Neural cell (in vitro differentiated cells): ENCODE results near the gene CCDC60. TPM values are rescaled to one million over a fixed set of nuclear protein-coding genes. Genes with fewer than 3 reads are reported as not detected.

Experiments
- H2AFZ ChIP-seq: fragments of 200-600, 300-800 bp; sonication (generic), shearing (Covaris generic); 2 replicates; pipeline ENCODE4 v1.6.0; 2014; ENCODE audit warnings: low read depth, mild to moderate bottlenecking, antibody characterized with exemption, low read length, moderate library complexity
- H3F3A ChIP-seq: fragments of 200-600 bp; shearing (Covaris generic); 2 replicates; pipeline ENCODE4 v1.6.1; 2016; ENCODE audit warnings: mild to moderate bottlenecking, moderate library complexity, mixed read lengths, antibody characterized with exemption, low read length; ENCODE audit not compliant: insufficient read depth, poor library complexity, severe bottlenecking
- H3K27ac ChIP-seq: fragments of 200-600, 300-800 bp; sonication (generic), shearing (Covaris generic); 2 replicates; pipeline ENCODE4 v1.5.1; 2014; ENCODE audit warnings: mild to moderate bottlenecking, low read length, moderate library complexity
- H3K27me3 ChIP-seq: fragments of 300-800, 200-600 bp; sonication (generic), shearing (Covaris generic); 2 replicates; pipeline ENCODE4 v1.6.0; 2014; ENCODE audit warnings: mild to moderate bottlenecking, low read depth, low read length, moderate library complexity; ENCODE audit not compliant: insufficient read depth
- H3K36me3 ChIP-seq: fragments of 300-800, 200-600 bp; sonication (generic), shearing (Covaris generic); 2 replicates; pipeline ENCODE4 v1.5.1; 2014; ENCODE audit warnings: mild to moderate bottlenecking, antibody characterized with exemption, low read length, moderate library complexity; ENCODE audit not compliant: insufficient read depth
- H3K4me2 ChIP-seq: fragments of 300-800, 200-600 bp; sonication (generic), shearing (Covaris generic); 2 replicates; pipeline ENCODE4 v1.6.0; 2014; ENCODE audit warnings: mild to moderate bottlenecking, low read length
- H3K4me3 ChIP-seq: fragments of 300-800, 200-600 bp; sonication (generic), shearing (Covaris generic); 2 replicates; pipeline ENCODE4 v1.5.1; 2014; ENCODE audit warnings: mild to moderate bottlenecking, low read length, moderate library complexity
- H3K79me2 ChIP-seq: fragments of 200-600 bp; shearing (Covaris generic); replicated peaks from 2 replicates; pipeline ENCODE4 v1.6.0; 2014; ENCODE audit warnings: mild to moderate bottlenecking, low read length, moderate library complexity; ENCODE audit not compliant: insufficient read depth
- H3K9ac ChIP-seq: fragments of 300-800, 200-600 bp; sonication (generic), shearing (Covaris generic); 2 replicates; pipeline ENCODE4 v1.6.1; 2016; ENCODE audit warnings: mild to moderate bottlenecking, low read length, mixed read lengths
- H3K9me2 ChIP-seq: fragments of 200-600 bp; shearing (Covaris generic); 2 replicates; pipeline ENCODE4 v1.6.1; 2016; ENCODE audit warnings: mild to moderate bottlenecking, low read length, mixed read lengths; ENCODE audit not compliant: insufficient read depth
- H3K9me3 ChIP-seq: fragments of 200-600, 300-800 bp; sonication (generic), shearing (Covaris generic); 2 replicates; pipeline ENCODE4 v1.6.1; 2016; ENCODE audit warnings: mild to moderate bottlenecking, mixed run types, low read length, moderate library complexity, mixed read lengths
- H4K20me1 ChIP-seq: fragments of 200-600 bp; shearing (Covaris generic); 2 replicates; pipeline ENCODE4 v1.6.1; 2016; ENCODE audit warnings: mild to moderate bottlenecking, mixed run types; ENCODE audit not compliant: insufficient read depth
- EP300 ChIP-seq: fragments of 450-650 bp; conservative IDR thresholded peaks from 2 replicates; pipeline ENCODE4 v1.6.1; 2014; ENCODE audit warnings: antibody characterized with exemption, mild to moderate bottlenecking, moderate library complexity; ENCODE audit not compliant: poor library complexity, severe bottlenecking
- EZH2 ChIP-seq: fragments of 200-600, 300-800 bp; shearing (Covaris generic), sonication (generic); IDR thresholded peaks from 2 replicates; pipeline ENCODE4 v1.6.1; 2014; ENCODE audit warnings: antibody characterized with exemption, low read length, borderline replicate concordance, mild to moderate bottlenecking; ENCODE audit not compliant: insufficient read depth, poor library complexity, severe bottlenecking
- MXI1 ChIP-seq: fragments of 450-650 bp; conservative IDR thresholded peaks from 2 replicates; pipeline ENCODE4 v1.6.1; 2014; ENCODE audit warnings: antibody characterized with exemption, mild to moderate bottlenecking; ENCODE audit not compliant: poor library complexity, severe bottlenecking
- POLR2AphosphoS5 ChIP-seq: IDR thresholded peaks from 2 replicates; pipeline ENCODE4 v1.6.1; 2012
- RAD21 ChIP-seq: fragments of 450-650 bp; conservative IDR thresholded peaks from 2 replicates; pipeline ENCODE4 v1.6.1; 2014; ENCODE audit warnings: antibody characterized with exemption, mild to moderate bottlenecking, moderate library complexity
- SMC3 ChIP-seq: fragments of 450-650 bp; conservative IDR thresholded peaks from 2 replicates; pipeline ENCODE4 v1.6.1; 2014; ENCODE audit warnings: antibody characterized with exemption, mild to moderate bottlenecking, moderate library complexity; ENCODE audit not compliant: poor library complexity
- TAF1 ChIP-seq: IDR thresholded peaks from 2 replicates; pipeline ENCODE4 v1.6.1; 2012; ENCODE audit warnings: low read depth
- polyA plus RNA-seq: library from polyadenylated mRNA; depleted of rRNA; stranded (reverse); fragments of >200 nt; gene quantifications from 2 replicates; pipeline ENCODE4 v1.2.3, GENCODE V29; 2014
- TF ChIP-seq, protein P1 (sequence below): fragments of 450-650 bp; IDR thresholded peaks from 2 replicates; pipeline ENCODE4 v1.5.1; 2014; ENCODE audit warnings: antibody characterized with exemption, mild to moderate bottlenecking, moderate library complexity; ENCODE audit not compliant: poor library complexity, severe bottlenecking
- TF ChIP-seq, protein P2 (sequence below): IDR thresholded peaks from 2 replicates; pipeline ENCODE4 v1.6.1; 2012; ENCODE audit warnings: borderline replicate concordance

Gene CCDC60
- polyA plus RNA-seq, 1 donor from 2014 or later = not detected

DNA sequence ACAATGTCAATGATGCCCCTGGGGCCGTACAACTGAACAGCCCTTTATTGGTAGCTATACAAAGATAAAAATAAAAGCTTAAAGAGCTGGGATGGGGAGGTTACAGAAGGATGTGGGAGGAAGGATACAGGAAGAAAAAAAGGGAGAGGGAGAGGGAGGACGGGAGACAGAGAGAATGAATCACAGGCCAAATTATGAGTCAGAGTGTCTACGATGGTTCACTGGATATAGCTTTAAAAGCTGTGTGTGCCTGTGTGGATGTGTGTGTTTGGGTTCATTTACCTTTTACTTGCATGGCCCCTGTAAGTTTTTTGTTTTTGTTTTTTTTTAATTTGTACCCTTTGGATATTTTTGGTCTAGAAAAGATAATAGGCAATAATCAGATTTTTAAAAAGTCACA lies 111.9 kb downstream of the CCDC60 start:
- H3K27ac ChIP-seq = no peak overlapping the region
- no peaks in the 10 kb centered on the region for H3K9me2 ChIP-seq
- H3K4me2 ChIP-seq = no peak overlapping the region
- H3K4me3 ChIP-seq = no peak overlapping the region
- no peaks in the 10 kb centered on the region for H3K79me2 ChIP-seq
- no peaks in the 10 kb centered on the region for H4K20me1 ChIP-seq
- H3K27me3 ChIP-seq = no peaks in the 10 kb centered on the region
- H3K36me3 ChIP-seq = no peaks in the 10 kb centered on the region
- no peak overlapping the region for H2AFZ ChIP-seq
- H3K9me3 ChIP-seq = no peaks in the 10 kb centered on the region
- TF ChIP-seq SMC3 (no peak), POLR2AphosphoS5 (no peak), MXI1 (no peak), RAD21 (no peak), EP300 (no peak), EZH2 (no peak), TAF1 (no peak)
- TF ChIP-seq, protein P1, sequence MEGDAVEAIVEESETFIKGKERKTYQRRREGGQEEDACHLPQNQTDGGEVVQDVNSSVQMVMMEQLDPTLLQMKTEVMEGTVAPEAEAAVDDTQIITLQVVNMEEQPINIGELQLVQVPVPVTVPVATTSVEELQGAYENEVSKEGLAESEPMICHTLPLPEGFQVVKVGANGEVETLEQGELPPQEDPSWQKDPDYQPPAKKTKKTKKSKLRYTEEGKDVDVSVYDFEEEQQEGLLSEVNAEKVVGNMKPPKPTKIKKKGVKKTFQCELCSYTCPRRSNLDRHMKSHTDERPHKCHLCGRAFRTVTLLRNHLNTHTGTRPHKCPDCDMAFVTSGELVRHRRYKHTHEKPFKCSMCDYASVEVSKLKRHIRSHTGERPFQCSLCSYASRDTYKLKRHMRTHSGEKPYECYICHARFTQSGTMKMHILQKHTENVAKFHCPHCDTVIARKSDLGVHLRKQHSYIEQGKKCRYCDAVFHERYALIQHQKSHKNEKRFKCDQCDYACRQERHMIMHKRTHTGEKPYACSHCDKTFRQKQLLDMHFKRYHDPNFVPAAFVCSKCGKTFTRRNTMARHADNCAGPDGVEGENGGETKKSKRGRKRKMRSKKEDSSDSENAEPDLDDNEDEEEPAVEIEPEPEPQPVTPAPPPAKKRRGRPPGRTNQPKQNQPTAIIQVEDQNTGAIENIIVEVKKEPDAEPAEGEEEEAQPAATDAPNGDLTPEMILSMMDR = no peak
- TF ChIP-seq, protein P2, sequence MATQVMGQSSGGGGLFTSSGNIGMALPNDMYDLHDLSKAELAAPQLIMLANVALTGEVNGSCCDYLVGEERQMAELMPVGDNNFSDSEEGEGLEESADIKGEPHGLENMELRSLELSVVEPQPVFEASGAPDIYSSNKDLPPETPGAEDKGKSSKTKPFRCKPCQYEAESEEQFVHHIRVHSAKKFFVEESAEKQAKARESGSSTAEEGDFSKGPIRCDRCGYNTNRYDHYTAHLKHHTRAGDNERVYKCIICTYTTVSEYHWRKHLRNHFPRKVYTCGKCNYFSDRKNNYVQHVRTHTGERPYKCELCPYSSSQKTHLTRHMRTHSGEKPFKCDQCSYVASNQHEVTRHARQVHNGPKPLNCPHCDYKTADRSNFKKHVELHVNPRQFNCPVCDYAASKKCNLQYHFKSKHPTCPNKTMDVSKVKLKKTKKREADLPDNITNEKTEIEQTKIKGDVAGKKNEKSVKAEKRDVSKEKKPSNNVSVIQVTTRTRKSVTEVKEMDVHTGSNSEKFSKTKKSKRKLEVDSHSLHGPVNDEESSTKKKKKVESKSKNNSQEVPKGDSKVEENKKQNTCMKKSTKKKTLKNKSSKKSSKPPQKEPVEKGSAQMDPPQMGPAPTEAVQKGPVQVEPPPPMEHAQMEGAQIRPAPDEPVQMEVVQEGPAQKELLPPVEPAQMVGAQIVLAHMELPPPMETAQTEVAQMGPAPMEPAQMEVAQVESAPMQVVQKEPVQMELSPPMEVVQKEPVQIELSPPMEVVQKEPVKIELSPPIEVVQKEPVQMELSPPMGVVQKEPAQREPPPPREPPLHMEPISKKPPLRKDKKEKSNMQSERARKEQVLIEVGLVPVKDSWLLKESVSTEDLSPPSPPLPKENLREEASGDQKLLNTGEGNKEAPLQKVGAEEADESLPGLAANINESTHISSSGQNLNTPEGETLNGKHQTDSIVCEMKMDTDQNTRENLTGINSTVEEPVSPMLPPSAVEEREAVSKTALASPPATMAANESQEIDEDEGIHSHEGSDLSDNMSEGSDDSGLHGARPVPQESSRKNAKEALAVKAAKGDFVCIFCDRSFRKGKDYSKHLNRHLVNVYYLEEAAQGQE = no peak
- no peak overlapping the region for H3K9ac ChIP-seq
- no peaks in the 10 kb centered on the region for H3F3A ChIP-seq

DNA sequence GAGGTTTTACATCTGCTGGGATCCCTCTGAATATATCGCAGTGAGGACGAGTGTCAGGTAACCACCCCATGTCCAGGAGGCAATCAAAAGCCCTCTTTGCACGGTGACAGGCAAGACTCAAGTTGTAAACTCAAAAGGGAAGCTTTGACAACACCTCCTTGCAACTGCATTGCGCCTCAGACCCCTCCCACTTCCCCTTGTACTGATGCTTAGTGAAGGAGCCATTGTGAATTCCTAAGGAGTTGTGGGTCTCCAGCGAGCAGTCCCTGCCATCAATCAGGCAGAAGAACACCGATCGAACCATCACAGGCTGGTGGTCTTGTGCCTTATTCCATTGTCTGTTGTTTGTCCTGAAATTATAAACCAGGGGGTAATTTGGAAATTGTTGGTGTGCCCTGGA lies 112.6 kb downstream of the CCDC60 start:
- no peak overlapping the region for H2AFZ ChIP-seq
- H3K4me2 ChIP-seq = no peak overlapping the region
- TF ChIP-seq, protein P2 = no peak
- TF ChIP-seq EP300 = no peak
- TF ChIP-seq EZH2 = no peak
- TF ChIP-seq POLR2AphosphoS5 = no peak
- no peak for TF ChIP-seq MXI1
- TF ChIP-seq RAD21 = no peak
- TF ChIP-seq, protein P1 = no peak
- no peak for TF ChIP-seq SMC3
- no peak for TF ChIP-seq TAF1

More for the DNA sequence above, 112.6 kb downstream of the CCDC60 start:
- Histone ChIP-seq H3K79me2 (no peaks in the 10 kb centered on the region), H3K27ac (no peak overlapping the region), H3K9me2 (no peaks in the 10 kb centered on the region), H3K36me3 (no peaks in the 10 kb centered on the region), H3K9me3 (no peaks in the 10 kb centered on the region), H3F3A (no peaks in the 10 kb centered on the region), H3K9ac (no peak overlapping the region), H4K20me1 (no peaks in the 10 kb centered on the region), H3K27me3 (no peaks in the 10 kb centered on the region), H3K4me3 (no peak overlapping the region)
